GM06990 (cell line): ENCODE measurements around the gene SLC44A5.
"Not testable (repeated sequence)": the region's sequence is repeated elsewhere in the genome, so short reads cannot be mapped to it uniquely, and the experiment has no call there.

Experiments
- DNase-seq: peaks from one replicate; pipeline ENCODE4 v3.0.0-alpha.2; 2011; ENCODE audit not compliant: insufficient read length; ENCODE audit errors: extremely low read depth
- H3K27me3 ChIP-seq: replicated peaks from 2 replicates; pipeline ENCODE4 v1.6.0; 2011; ENCODE audit warnings: low read length; ENCODE audit not compliant: control insufficient read depth, insufficient read depth
- H3K36me3 ChIP-seq: 2 replicates; pipeline ENCODE4 v1.5.1; 2011; ENCODE audit warnings: low read length; ENCODE audit not compliant: control insufficient read depth, insufficient read depth
- H3K4me3 ChIP-seq: replicated peaks from 2 replicates; pipeline ENCODE4 v1.5.1; 2011; ENCODE audit warnings: low read depth, mild to moderate bottlenecking, control low read depth, low read length
- TF ChIP-seq, protein P1 (sequence below): IDR thresholded peaks from 2 replicates; pipeline ENCODE4 v1.5.1; 2011; ENCODE audit warnings: low read length, control low read depth, mild to moderate bottlenecking, inconsistent platforms; ENCODE audit not compliant: insufficient read depth, poor library complexity, severe bottlenecking

Gene SLC44A5

GRCh38 chr1:75421371-75421770 is 189.5 kb downstream of the SLC44A5 start:
- Histone ChIP-seq H3K4me3 (no peak overlapping the region), H3K36me3 (no peaks in the 10 kb centered on the region), H3K27me3 (no peaks in the 10 kb centered on the region)
- TF ChIP-seq, protein P1, sequence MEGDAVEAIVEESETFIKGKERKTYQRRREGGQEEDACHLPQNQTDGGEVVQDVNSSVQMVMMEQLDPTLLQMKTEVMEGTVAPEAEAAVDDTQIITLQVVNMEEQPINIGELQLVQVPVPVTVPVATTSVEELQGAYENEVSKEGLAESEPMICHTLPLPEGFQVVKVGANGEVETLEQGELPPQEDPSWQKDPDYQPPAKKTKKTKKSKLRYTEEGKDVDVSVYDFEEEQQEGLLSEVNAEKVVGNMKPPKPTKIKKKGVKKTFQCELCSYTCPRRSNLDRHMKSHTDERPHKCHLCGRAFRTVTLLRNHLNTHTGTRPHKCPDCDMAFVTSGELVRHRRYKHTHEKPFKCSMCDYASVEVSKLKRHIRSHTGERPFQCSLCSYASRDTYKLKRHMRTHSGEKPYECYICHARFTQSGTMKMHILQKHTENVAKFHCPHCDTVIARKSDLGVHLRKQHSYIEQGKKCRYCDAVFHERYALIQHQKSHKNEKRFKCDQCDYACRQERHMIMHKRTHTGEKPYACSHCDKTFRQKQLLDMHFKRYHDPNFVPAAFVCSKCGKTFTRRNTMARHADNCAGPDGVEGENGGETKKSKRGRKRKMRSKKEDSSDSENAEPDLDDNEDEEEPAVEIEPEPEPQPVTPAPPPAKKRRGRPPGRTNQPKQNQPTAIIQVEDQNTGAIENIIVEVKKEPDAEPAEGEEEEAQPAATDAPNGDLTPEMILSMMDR, result no peak
- DNase-seq, result no peak

GRCh38 chr1:75415187-75415586 is 195.7 kb downstream of the SLC44A5 start:
- no peak for DNase-seq
- TF ChIP-seq, protein P1, result no peak
- H3K36me3 ChIP-seq, result no peaks in the 10 kb centered on the region

GRCh38 chr1:75412616-75413015 is 198.3 kb downstream of the SLC44A5 start:
- no peaks in the 10 kb centered on the region for H3K27me3 ChIP-seq
- DNase-seq, result no peak
- no peak overlapping the region for H3K4me3 ChIP-seq
- H3K36me3 ChIP-seq, result no peaks in the 10 kb centered on the region
- TF ChIP-seq, protein P1, result no peak

More at GRCh38 chr1:75415187-75415586, 195.7 kb downstream of the SLC44A5 start:
- no peaks in the 10 kb centered on the region for H3K27me3 ChIP-seq
- H3K4me3 ChIP-seq, result no peak overlapping the region

DNA sequence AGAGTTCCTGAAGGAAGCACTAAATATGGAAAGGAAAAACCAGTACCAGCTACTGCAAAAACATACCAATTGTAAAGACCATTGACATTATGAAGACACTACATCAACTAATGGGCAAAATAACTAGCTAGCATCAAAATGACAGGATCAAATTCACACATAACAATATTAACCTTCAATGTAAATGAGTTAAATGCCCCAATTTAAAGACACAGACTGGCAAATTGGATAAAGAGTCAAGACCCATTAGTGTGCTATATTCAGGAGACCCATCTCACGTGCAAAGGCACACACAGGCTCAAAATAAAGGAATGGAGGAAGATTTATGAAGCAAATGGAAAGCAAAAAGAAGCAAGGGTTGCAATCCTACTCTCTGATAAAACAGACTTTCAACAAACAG is 206.2 kb downstream of the SLC44A5 start:
- not testable (repeated sequence) for H3K4me3 ChIP-seq, H3K36me3 ChIP-seq, H3K27me3 ChIP-seq, DNase-seq

- not testable (repeated sequence) for H3K36me3 ChIP-seq, DNase-seq, H3K4me3 ChIP-seq, H3K27me3 ChIP-seq
Measured at GRCh38 chr1:75403147-75403646, 207.7 kb downstream of the SLC44A5 start.

- no peaks in the 10 kb centered on the region for H3K27me3 ChIP-seq
- no peak for DNase-seq
- TF ChIP-seq, protein P1, result no peak
- H3K36me3 ChIP-seq, result no peaks in the 10 kb centered on the region
- H3K4me3 ChIP-seq, result no peak overlapping the region
Measured at GRCh38 chr1:75400716-75401115, 210.2 kb downstream of the SLC44A5 start.

DNA sequence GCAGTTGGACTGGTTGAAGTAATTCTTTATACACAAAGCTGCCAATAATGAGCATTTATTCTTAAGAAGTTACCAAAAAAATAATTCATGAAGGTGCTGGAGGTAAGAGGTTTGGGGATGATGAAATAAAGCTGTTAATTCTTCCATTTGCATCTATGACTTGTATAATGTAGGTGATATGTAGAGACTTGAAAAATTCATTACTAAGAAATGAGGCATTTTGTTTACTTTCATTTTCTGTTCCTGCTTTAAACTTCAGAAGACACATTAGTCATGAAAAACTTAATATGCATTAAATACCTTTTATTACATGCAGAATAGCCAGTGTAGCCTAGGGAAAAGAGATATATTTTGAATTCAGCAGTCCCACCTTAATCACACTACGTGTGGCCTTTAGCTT is 214.2 kb downstream of the SLC44A5 start:
- no peaks in the 10 kb centered on the region for H3K36me3 ChIP-seq
- TF ChIP-seq, protein P1, result no peak
- H3K4me3 ChIP-seq, result no peak overlapping the region
- DNase-seq, result no peak
- no peaks in the 10 kb centered on the region for H3K27me3 ChIP-seq
